Smooth muscle cell (in vitro differentiated cells): ENCODE measurements around the gene UGT1A4. TPM values are rescaled to one million over a fixed set of nuclear protein-coding genes. Genes with fewer than 3 reads are reported as not detected.

Experiments
- DNase-seq: peaks from one replicate; lab custom pipeline; 2025; ENCODE audit not compliant: unreplicated experiment; lab: John Stamatoyannopoulos, UW
- H2AFZ ChIP-seq: fragments of 200-600 bp; sonication (generic); 2 replicates; pipeline ENCODE4 v1.6.0; 2016; ENCODE audit warnings: antibody characterized with exemption, low read depth, mild to moderate bottlenecking
- H3F3A ChIP-seq: fragments of 200-600 bp; sonication (generic); 2 replicates; pipeline ENCODE4 v1.6.0; 2017; ENCODE audit warnings: antibody characterized with exemption, low read depth
- H3K27ac ChIP-seq: fragments of 200-600 bp; sonication (generic); 2 replicates; pipeline ENCODE4 v1.5.1; 2016; ENCODE audit warnings: low read depth, mild to moderate bottlenecking
- H3K27me3 ChIP-seq: fragments of 200-600 bp; sonication (generic); 2 replicates; pipeline ENCODE4 v1.6.1; 2016; ENCODE audit warnings: low read depth, mild to moderate bottlenecking
- H3K36me3 ChIP-seq: fragments of 200-600 bp; sonication (generic); 2 replicates; pipeline ENCODE4 v1.5.1; 2016; ENCODE audit warnings: low read depth
- H3K4me1 ChIP-seq: fragments of 200-600 bp; sonication (generic); 2 replicates; pipeline ENCODE4 v1.5.1; 2016; ENCODE audit warnings: low read depth
- H3K4me2 ChIP-seq: fragments of 200-600 bp; sonication (generic); 2 replicates; pipeline ENCODE4 v1.6.0; 2016; ENCODE audit warnings: mild to moderate bottlenecking
- H3K4me3 ChIP-seq: fragments of 200-600 bp; sonication (generic); 2 replicates; pipeline ENCODE4 v1.5.1; 2016; ENCODE audit warnings: mild to moderate bottlenecking
- H3K79me2 ChIP-seq: fragments of 200-600 bp; sonication (generic); 2 replicates; pipeline ENCODE4 v1.6.0; 2016; ENCODE audit warnings: low read depth, mild to moderate bottlenecking
- H3K9ac ChIP-seq: fragments of 200-600 bp; sonication (generic); 2 replicates; pipeline ENCODE4 v1.6.0; 2016; ENCODE audit warnings: low read depth
- H3K9me3 ChIP-seq: fragments of 200-600 bp; sonication (generic); replicated peaks from 2 replicates; pipeline ENCODE4 v1.5.1; 2016; ENCODE audit warnings: low read depth
- H4K20me1 ChIP-seq: fragments of 200-600 bp; sonication (generic); 2 replicates; pipeline ENCODE4 v1.6.0; 2016; ENCODE audit warnings: low read depth
- WGBS: methylation state at CpG from one replicate; pipeline ENCODE4 v1.1.7; 2016; ENCODE audit warnings: low lambda C conversion rate; 5-methylcytosine and 5-hydroxymethylcytosine counted together
- polyA plus RNA-seq: library from polyadenylated mRNA; unstranded; fragments of >200 nt; fragmentation: Nextera tagmentation; extraction: Ambion mirVana; gene quantifications from 2 replicates; pipeline ENCODE4 v1.2.1, GENCODE V29; 2016
- total RNA-seq: library from RNA; depleted of rRNA; stranded (reverse); fragments of >200 nt; gene quantifications from 2 replicates; pipeline ENCODE4 v1.2.3, GENCODE V29; 2014
- TF ChIP-seq, protein P1 (sequence below): fragments of 200-600 bp; sonication (generic); IDR thresholded peaks from 2 replicates; pipeline ENCODE4 v1.5.1; 2017; ENCODE audit warnings: borderline replicate concordance, mild to moderate bottlenecking, antibody characterized with exemption; ENCODE audit not compliant: insufficient read depth, poor library complexity, severe bottlenecking

Gene UGT1A4
- total and polyA plus RNA-seq, 2 experiments from 2014 or later: not detected

- H3K36me3 ChIP-seq: no peaks in the 10 kb centered on the region
- TF ChIP-seq, protein P1, sequence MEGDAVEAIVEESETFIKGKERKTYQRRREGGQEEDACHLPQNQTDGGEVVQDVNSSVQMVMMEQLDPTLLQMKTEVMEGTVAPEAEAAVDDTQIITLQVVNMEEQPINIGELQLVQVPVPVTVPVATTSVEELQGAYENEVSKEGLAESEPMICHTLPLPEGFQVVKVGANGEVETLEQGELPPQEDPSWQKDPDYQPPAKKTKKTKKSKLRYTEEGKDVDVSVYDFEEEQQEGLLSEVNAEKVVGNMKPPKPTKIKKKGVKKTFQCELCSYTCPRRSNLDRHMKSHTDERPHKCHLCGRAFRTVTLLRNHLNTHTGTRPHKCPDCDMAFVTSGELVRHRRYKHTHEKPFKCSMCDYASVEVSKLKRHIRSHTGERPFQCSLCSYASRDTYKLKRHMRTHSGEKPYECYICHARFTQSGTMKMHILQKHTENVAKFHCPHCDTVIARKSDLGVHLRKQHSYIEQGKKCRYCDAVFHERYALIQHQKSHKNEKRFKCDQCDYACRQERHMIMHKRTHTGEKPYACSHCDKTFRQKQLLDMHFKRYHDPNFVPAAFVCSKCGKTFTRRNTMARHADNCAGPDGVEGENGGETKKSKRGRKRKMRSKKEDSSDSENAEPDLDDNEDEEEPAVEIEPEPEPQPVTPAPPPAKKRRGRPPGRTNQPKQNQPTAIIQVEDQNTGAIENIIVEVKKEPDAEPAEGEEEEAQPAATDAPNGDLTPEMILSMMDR: no peak
- 93% methylated on average over 14 of the region's 18 CpGs for WGBS
- H3K79me2 ChIP-seq: no peaks in the 10 kb centered on the region
- no peak overlapping the region for H3K4me2 ChIP-seq
- no peak for DNase-seq
- no peak overlapping the region for H2AFZ ChIP-seq
- no peaks in the 10 kb centered on the region for H4K20me1 ChIP-seq
- no peak overlapping the region for H3K4me3 ChIP-seq
- H3K9me3 ChIP-seq: no peaks in the 10 kb centered on the region
- H3F3A ChIP-seq: no peaks in the 10 kb centered on the region
- H3K27me3 ChIP-seq: no peaks in the 10 kb centered on the region
- H3K27ac ChIP-seq: no peak overlapping the region
- H3K4me1 ChIP-seq: no peaks in the 10 kb centered on the region
- H3K9ac ChIP-seq: no peak overlapping the region
Measured at GRCh38 chr2:233819884-233820773, 101.6 kb downstream of the UGT1A4 start.

- Histone ChIP-seq H3K4me1 (no peaks in the 10 kb centered on the region), H3K27me3 (no peaks in the 10 kb centered on the region), H3K9ac (no peak overlapping the region), H4K20me1 (no peaks in the 10 kb centered on the region), H3K36me3 (no peaks in the 10 kb centered on the region), H3K27ac (no peak overlapping the region), H3K9me3 (no peaks in the 10 kb centered on the region), H3K4me2 (no peak overlapping the region), H3K79me2 (no peaks in the 10 kb centered on the region), H3K4me3 (no peak overlapping the region), H3F3A (no peaks in the 10 kb centered on the region), H2AFZ (no peak overlapping the region)
- no peak for DNase-seq
- 87% methylated on average over 6 of the region's 6 CpGs for WGBS
- TF ChIP-seq, protein P1: no peak
Measured at GRCh38 chr2:233820774-233821105, 102.2 kb downstream of the UGT1A4 start.

DNA sequence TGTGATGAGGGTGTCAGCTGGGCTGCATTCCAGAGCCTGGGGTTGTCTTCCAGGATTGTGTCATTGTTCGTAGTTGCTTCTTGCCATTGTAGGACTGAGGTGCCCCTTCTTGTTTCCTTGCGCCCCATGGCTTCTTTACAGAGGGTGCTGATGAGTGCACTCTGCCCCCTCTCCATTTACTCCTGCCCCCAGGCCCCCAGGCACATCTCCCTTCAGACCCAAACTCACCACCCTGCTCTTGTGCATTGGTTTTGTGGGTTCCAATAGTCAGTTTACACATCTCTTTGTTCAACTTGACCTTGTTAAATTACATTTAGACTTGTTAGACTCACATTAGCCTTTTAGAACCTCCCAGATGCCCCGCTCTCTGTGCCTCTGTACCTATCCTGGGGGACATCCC, 102.7 kb downstream of the UGT1A4 start:
- H3K9me3 ChIP-seq: no peaks in the 10 kb centered on the region
- no peak overlapping the region for H3K4me2 ChIP-seq
- no peaks in the 10 kb centered on the region for H3K27me3 ChIP-seq

More for the DNA sequence above, 102.7 kb downstream of the UGT1A4 start:
- H3K4me1 ChIP-seq: no peaks in the 10 kb centered on the region
- H3K27ac ChIP-seq: no peak overlapping the region
- H2AFZ ChIP-seq: no peak overlapping the region
- H3K79me2 ChIP-seq: no peaks in the 10 kb centered on the region
- 100% methylated on average over 3 of the region's 3 CpGs for WGBS
- H3K36me3 ChIP-seq: no peaks in the 10 kb centered on the region
- H3K4me3 ChIP-seq: no peak overlapping the region
- TF ChIP-seq, protein P1: no peak
- DNase-seq: no peak
- H3F3A ChIP-seq: no peaks in the 10 kb centered on the region
- no peaks in the 10 kb centered on the region for H4K20me1 ChIP-seq
- no peak overlapping the region for H3K9ac ChIP-seq
